GM23338 (cell line): ENCODE results near the gene WTIP. TPM values are rescaled to one million over a fixed set of nuclear protein-coding genes. Genes with fewer than 3 reads are reported as not detected.

Experiments
- ATAC-seq: fragments of 200-7000 bp; cut with Tn5 transposase; 3 replicates; pipeline ENCODE4 v1.9.1; 2020
- DNase-seq: peaks from one replicate; pipeline ENCODE4 v3.0.0-alpha.2; 2015; ENCODE audit warnings: low spot score
- H2AFZ ChIP-seq: fragments of 200-600 bp; sonication (generic); 2 replicates; pipeline ENCODE4 v1.8.0; 2016; ENCODE audit warnings: antibody characterized with exemption, mild to moderate bottlenecking, moderate library complexity
- H3F3A ChIP-seq: fragments of 200-600 bp; sonication (generic); replicated peaks from 2 replicates; pipeline ENCODE4 v1.8.0; 2017; ENCODE audit warnings: antibody characterized with exemption, mixed run types, low read depth
- H3K27ac ChIP-seq: fragments of 200-600 bp; sonication (generic); 2 replicates; pipeline ENCODE4 v1.6.1; 2016; ENCODE audit warnings: low read depth
- H3K27me3 ChIP-seq: fragments of 200-600 bp; sonication (generic); 2 replicates; pipeline ENCODE4 v1.8.0; 2016; ENCODE audit warnings: mild to moderate bottlenecking, mixed run types, moderate library complexity; ENCODE audit not compliant: insufficient read depth
- H3K36me3 ChIP-seq: fragments of 200-600 bp; sonication (generic); 2 replicates; pipeline ENCODE4 v1.8.0; 2016; ENCODE audit warnings: mild to moderate bottlenecking; ENCODE audit not compliant: insufficient read depth
- H3K4me1 ChIP-seq: fragments of 200-600 bp; sonication (generic); 2 replicates; pipeline ENCODE4 v1.8.0; 2016; ENCODE audit warnings: mild to moderate bottlenecking, moderate library complexity; ENCODE audit not compliant: insufficient read depth
- H3K4me2 ChIP-seq: fragments of 200-600 bp; sonication (generic); 2 replicates; pipeline ENCODE4 v1.7.1; 2017; ENCODE audit warnings: mixed run types
- H3K4me3 ChIP-seq: fragments of 200-600 bp; sonication (generic); 2 replicates; pipeline ENCODE4 v1.6.1; 2016; ENCODE audit warnings: mixed run types
- H3K79me2 ChIP-seq: fragments of 200-600 bp; sonication (generic); replicated peaks from 2 replicates; pipeline ENCODE4 v1.8.0; 2017; ENCODE audit warnings: mild to moderate bottlenecking; ENCODE audit not compliant: insufficient read depth
- H3K9me2 ChIP-seq: fragments of 200-600 bp; sonication (generic); 2 replicates; pipeline ENCODE4 v1.8.0; 2017; ENCODE audit not compliant: insufficient read depth
- H4K20me1 ChIP-seq: fragments of 200-600 bp; sonication (generic); replicated peaks from 2 replicates; pipeline ENCODE4 v1.8.0; 2017; ENCODE audit warnings: mild to moderate bottlenecking; ENCODE audit not compliant: insufficient read depth
- H3K27ac Mint-ChIP-seq: 2 replicates; pipeline ENCODE4 v1.8.0; 2020; ENCODE audit warnings: inconsistent platforms, mild to moderate bottlenecking, moderate library complexity, mixed read lengths
- H3K27me3 Mint-ChIP-seq: 3 replicates; pipeline ENCODE4 v1.8.0; 2022; ENCODE audit warnings: low read depth, mild to moderate bottlenecking, moderate library complexity, mixed read lengths, inconsistent platforms; ENCODE audit not compliant: insufficient read depth, poor library complexity
- H3K36me3 Mint-ChIP-seq: 3 replicates; pipeline ENCODE4 v1.8.0; 2021; ENCODE audit warnings: low read depth, mild to moderate bottlenecking, inconsistent platforms, moderate library complexity, mixed read lengths
- H3K4me1 Mint-ChIP-seq: 3 replicates; pipeline ENCODE4 v1.8.0; 2020; ENCODE audit warnings: mild to moderate bottlenecking, inconsistent platforms, mixed read lengths
- H3K4me3 Mint-ChIP-seq: 3 replicates; pipeline ENCODE4 v1.8.0; 2021; ENCODE audit warnings: moderate library complexity, mild to moderate bottlenecking, inconsistent platforms, mixed read lengths
- H3K9me3 Mint-ChIP-seq: 3 replicates; pipeline ENCODE4 v1.8.0; 2020; ENCODE audit warnings: moderate library complexity, mild to moderate bottlenecking, inconsistent platforms, mixed read lengths
- CREB1 ChIP-seq: fragments of 250-450 bp; sonication (Bioruptor Pico); IDR thresholded peaks from 2 replicates; pipeline ENCODE4 v1.5.0; 2020; ENCODE audit warnings: low read depth, mild to moderate bottlenecking, moderate library complexity
- EZH2 ChIP-seq: fragments of 200-600 bp; sonication (generic); IDR thresholded peaks from one replicate; pipeline ENCODE4 v1.8.0; 2017; ENCODE audit warnings: antibody characterized with exemption, mild to moderate bottlenecking, low read depth; ENCODE audit not compliant: unreplicated experiment
- EZH2phosphoT487 ChIP-seq: fragments of 200-600 bp; sonication (generic); IDR thresholded peaks from one replicate; pipeline ENCODE4 v1.8.1; 2018; ENCODE audit warnings: antibody characterized with exemption; ENCODE audit not compliant: unreplicated experiment
- JUNB ChIP-seq: IDR thresholded peaks from one replicate; pipeline ENCODE4 v1.6.1; 2016; ENCODE audit warnings: antibody characterized with exemption; ENCODE audit not compliant: unreplicated experiment
- NANOG ChIP-seq: IDR thresholded peaks from 2 replicates; pipeline ENCODE4 v1.6.1; 2016; ENCODE audit warnings: antibody characterized with exemption, borderline replicate concordance
- POLR2AphosphoS5 ChIP-seq: IDR thresholded peaks from 2 replicates; pipeline ENCODE4 v1.6.1; 2016; ENCODE audit warnings: antibody characterized with exemption, low read depth
- STAT1 ChIP-seq: IDR thresholded peaks from one replicate; pipeline ENCODE4 v1.6.1; 2016; ENCODE audit warnings: antibody characterized with exemption; ENCODE audit not compliant: unreplicated experiment
- ZNF114 ChIP-seq: fragments of 250-450 bp; sonication (Bioruptor Pico); IDR thresholded peaks from 2 replicates; pipeline ENCODE4 v1.5.0; 2020; ENCODE audit warnings: mild to moderate bottlenecking, moderate library complexity
- ZNF331 ChIP-seq: fragments of 250-450 bp; sonication (Bioruptor Pico); IDR thresholded peaks from 2 replicates; pipeline ENCODE4 v1.5.0; 2020; ENCODE audit warnings: low read depth, mild to moderate bottlenecking, moderate library complexity
- polyA plus RNA-seq: library from polyadenylated mRNA; unstranded; fragments of >200 nt; fragmentation: Nextera tagmentation; extraction: Ambion mirVana; gene quantifications from 2 replicates; pipeline ENCODE4 v1.2.1, GENCODE V29; 2016
- total RNA-seq: library from RNA; depleted of rRNA; stranded (reverse); fragments of >200 nt; shearing (Covaris generic); gene quantifications from 2 replicates; pipeline ENCODE4 v1.2.3, GENCODE V29; 2014
- TF ChIP-seq, protein P1 (sequence below): IDR thresholded peaks from one replicate; pipeline ENCODE4 v1.6.1; 2018; ENCODE audit warnings: antibody characterized with exemption; ENCODE audit not compliant: unreplicated experiment
- TF ChIP-seq, protein P2 (sequence below), 2 experiments: fragments of 200-600 bp in 1 of 2; sonication (generic) in 1 of 2; conservative IDR thresholded peaks; 2 replicates each; pipeline versions ENCODE4 v1.5.1 to v1.6.1; 2016 to 2017; ENCODE audit warnings: antibody characterized with exemption in 2 of 2, low read depth in 2 of 2, mild to moderate bottlenecking in 2 of 2, moderate library complexity in 1 of 2
- TF ChIP-seq, protein P3 (sequence below): IDR thresholded peaks from 2 replicates; pipeline ENCODE4 v1.6.1; 2016; ENCODE audit warnings: antibody characterized with exemption
- TF ChIP-seq, protein P4 (sequence below): fragments of 250-450 bp; sonication (Bioruptor Pico); IDR thresholded peaks from 2 replicates; pipeline ENCODE4 v1.5.0; 2020; ENCODE audit warnings: mild to moderate bottlenecking, moderate library complexity

The WTIP gene
- total and polyA plus RNA-seq, 2 experiments from 2014 or later: 0.47 to 8.9 TPM

DNA sequence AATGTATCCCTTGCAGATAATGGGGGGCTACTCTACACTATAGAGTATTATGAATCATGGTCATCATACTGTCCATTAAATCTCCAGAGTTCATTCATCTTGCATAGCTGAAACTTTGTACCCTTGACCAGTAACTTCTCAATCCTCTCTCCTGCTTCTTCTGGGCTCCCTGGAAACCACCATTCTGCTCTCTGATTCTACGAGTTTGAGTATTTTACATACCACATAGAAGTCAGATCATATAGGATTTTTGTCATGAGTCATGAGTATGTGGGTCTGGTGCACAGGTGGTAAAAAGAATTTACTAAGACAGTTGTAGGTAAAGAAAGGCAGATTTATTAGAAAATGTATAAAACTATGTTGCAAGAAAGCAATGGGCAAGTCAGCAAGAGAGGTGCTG, 41.9 kb downstream of the WTIP start:
- H3K27me3 ChIP-seq: no peaks in the 10 kb centered on the region; the same call in 1 of the 2 replicates
- H3K36me3 Mint-ChIP-seq: no peaks in the 10 kb centered on the region
- peaks cover 17% of the 10 kb centered on the region; the same call in 1 of the 2 replicates for H3K9me2 ChIP-seq
- H4K20me1 ChIP-seq: no peaks in the 10 kb centered on the region
- H3K36me3 ChIP-seq: no peaks in the 10 kb centered on the region
- no peaks in the 10 kb centered on the region for H3K4me1 Mint-ChIP-seq
- H3K27ac ChIP-seq: no peak overlapping the region
- no peak overlapping the region for H3K4me2 ChIP-seq
- DNase-seq (no peak), ATAC-seq (no peak)
- no peak overlapping the region for H3K4me3 ChIP-seq
- TF ChIP-seq ZNF331 (CRISPR knock-in tag) (no peak), CREB1 (no peak), POLR2AphosphoS5 (no peak), EZH2 (no peak), EZH2phosphoT487 (no peak), NANOG (no peak), ZNF114 (CRISPR knock-in tag) (no peak), STAT1 (no peak), JUNB (no peak)
- TF ChIP-seq, protein P1, sequence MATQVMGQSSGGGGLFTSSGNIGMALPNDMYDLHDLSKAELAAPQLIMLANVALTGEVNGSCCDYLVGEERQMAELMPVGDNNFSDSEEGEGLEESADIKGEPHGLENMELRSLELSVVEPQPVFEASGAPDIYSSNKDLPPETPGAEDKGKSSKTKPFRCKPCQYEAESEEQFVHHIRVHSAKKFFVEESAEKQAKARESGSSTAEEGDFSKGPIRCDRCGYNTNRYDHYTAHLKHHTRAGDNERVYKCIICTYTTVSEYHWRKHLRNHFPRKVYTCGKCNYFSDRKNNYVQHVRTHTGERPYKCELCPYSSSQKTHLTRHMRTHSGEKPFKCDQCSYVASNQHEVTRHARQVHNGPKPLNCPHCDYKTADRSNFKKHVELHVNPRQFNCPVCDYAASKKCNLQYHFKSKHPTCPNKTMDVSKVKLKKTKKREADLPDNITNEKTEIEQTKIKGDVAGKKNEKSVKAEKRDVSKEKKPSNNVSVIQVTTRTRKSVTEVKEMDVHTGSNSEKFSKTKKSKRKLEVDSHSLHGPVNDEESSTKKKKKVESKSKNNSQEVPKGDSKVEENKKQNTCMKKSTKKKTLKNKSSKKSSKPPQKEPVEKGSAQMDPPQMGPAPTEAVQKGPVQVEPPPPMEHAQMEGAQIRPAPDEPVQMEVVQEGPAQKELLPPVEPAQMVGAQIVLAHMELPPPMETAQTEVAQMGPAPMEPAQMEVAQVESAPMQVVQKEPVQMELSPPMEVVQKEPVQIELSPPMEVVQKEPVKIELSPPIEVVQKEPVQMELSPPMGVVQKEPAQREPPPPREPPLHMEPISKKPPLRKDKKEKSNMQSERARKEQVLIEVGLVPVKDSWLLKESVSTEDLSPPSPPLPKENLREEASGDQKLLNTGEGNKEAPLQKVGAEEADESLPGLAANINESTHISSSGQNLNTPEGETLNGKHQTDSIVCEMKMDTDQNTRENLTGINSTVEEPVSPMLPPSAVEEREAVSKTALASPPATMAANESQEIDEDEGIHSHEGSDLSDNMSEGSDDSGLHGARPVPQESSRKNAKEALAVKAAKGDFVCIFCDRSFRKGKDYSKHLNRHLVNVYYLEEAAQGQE: no peak
- TF ChIP-seq, protein P2, sequence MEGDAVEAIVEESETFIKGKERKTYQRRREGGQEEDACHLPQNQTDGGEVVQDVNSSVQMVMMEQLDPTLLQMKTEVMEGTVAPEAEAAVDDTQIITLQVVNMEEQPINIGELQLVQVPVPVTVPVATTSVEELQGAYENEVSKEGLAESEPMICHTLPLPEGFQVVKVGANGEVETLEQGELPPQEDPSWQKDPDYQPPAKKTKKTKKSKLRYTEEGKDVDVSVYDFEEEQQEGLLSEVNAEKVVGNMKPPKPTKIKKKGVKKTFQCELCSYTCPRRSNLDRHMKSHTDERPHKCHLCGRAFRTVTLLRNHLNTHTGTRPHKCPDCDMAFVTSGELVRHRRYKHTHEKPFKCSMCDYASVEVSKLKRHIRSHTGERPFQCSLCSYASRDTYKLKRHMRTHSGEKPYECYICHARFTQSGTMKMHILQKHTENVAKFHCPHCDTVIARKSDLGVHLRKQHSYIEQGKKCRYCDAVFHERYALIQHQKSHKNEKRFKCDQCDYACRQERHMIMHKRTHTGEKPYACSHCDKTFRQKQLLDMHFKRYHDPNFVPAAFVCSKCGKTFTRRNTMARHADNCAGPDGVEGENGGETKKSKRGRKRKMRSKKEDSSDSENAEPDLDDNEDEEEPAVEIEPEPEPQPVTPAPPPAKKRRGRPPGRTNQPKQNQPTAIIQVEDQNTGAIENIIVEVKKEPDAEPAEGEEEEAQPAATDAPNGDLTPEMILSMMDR (conservative IDR thresholded peaks at IDR 0.05; ENCODE audit: low read depth in 2 of 2): no peak
- TF ChIP-seq, protein P3, sequence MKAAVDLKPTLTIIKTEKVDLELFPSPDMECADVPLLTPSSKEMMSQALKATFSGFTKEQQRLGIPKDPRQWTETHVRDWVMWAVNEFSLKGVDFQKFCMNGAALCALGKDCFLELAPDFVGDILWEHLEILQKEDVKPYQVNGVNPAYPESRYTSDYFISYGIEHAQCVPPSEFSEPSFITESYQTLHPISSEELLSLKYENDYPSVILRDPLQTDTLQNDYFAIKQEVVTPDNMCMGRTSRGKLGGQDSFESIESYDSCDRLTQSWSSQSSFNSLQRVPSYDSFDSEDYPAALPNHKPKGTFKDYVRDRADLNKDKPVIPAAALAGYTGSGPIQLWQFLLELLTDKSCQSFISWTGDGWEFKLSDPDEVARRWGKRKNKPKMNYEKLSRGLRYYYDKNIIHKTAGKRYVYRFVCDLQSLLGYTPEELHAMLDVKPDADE: no peak
- TF ChIP-seq, protein P4, sequence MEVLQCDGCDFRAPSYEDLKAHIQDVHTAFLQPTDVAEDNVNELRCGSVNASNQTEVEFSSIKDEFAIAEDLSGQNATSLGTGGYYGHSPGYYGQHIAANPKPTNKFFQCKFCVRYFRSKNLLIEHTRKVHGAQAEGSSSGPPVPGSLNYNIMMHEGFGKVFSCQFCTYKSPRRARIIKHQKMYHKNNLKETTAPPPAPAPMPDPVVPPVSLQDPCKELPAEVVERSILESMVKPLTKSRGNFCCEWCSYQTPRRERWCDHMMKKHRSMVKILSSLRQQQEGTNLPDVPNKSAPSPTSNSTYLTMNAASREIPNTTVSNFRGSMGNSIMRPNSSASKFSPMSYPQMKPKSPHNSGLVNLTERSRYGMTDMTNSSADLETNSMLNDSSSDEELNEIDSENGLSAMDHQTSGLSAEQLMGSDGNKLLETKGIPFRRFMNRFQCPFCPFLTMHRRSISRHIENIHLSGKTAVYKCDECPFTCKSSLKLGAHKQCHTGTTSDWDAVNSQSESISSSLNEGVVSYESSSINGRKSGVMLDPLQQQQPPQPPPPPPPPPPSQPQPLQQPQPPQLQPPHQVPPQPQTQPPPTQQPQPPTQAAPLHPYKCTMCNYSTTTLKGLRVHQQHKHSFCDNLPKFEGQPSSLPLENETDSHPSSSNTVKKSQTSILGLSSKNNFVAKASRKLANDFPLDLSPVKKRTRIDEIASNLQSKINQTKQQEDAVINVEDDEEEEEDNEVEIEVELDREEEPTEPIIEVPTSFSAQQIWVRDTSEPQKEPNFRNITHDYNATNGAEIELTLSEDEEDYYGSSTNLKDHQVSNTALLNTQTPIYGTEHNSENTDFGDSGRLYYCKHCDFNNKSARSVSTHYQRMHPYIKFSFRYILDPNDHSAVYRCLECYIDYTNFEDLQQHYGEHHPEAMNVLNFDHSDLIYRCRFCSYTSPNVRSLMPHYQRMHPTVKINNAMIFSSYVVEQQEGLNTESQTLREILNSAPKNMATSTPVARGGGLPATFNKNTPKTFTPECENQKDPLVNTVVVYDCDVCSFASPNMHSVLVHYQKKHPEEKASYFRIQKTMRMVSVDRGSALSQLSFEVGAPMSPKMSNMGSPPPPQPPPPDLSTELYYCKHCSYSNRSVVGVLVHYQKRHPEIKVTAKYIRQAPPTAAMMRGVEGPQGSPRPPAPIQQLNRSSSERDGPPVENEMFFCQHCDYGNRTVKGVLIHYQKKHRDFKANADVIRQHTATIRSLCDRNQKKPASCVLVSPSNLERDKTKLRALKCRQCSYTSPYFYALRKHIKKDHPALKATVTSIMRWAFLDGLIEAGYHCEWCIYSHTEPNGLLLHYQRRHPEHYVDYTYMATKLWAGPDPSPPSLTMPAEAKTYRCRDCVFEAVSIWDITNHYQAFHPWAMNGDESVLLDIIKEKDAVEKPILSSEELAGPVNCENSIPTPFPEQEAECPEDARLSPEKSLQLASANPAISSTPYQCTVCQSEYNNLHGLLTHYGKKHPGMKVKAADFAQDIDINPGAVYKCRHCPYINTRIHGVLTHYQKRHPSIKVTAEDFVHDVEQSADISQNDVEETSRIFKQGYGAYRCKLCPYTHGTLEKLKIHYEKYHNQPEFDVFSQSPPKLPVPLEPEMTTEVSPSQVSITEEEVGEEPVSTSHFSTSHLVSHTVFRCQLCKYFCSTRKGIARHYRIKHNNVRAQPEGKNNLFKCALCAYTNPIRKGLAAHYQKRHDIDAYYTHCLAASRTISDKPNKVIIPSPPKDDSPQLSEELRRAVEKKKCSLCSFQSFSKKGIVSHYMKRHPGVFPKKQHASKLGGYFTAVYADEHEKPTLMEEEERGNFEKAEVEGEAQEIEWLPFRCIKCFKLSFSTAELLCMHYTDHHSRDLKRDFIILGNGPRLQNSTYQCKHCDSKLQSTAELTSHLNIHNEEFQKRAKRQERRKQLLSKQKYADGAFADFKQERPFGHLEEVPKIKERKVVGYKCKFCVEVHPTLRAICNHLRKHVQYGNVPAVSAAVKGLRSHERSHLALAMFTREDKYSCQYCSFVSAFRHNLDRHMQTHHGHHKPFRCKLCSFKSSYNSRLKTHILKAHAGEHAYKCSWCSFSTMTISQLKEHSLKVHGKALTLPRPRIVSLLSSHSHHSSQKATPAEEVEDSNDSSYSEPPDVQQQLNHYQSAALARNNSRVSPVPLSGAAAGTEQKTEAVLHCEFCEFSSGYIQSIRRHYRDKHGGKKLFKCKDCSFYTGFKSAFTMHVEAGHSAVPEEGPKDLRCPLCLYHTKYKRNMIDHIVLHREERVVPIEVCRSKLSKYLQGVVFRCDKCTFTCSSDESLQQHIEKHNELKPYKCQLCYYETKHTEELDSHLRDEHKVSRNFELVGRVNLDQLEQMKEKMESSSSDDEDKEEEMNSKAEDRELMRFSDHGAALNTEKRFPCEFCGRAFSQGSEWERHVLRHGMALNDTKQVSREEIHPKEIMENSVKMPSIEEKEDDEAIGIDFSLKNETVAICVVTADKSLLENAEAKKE (CRISPR knock-in tag): no peak
- no peaks in the 10 kb centered on the region for H3F3A ChIP-seq
- H2AFZ ChIP-seq: no peak overlapping the region
- no peak overlapping the region for H3K4me3 Mint-ChIP-seq
- H3K4me1 ChIP-seq: no peaks in the 10 kb centered on the region
- H3K79me2 ChIP-seq: no peaks in the 10 kb centered on the region
- H3K9me3 Mint-ChIP-seq: peaks cover 24% of the 10 kb centered on the region; the same call in 2 of the 3 replicates
- H3K27me3 Mint-ChIP-seq: no peaks in the 10 kb centered on the region
- no peak overlapping the region for H3K27ac Mint-ChIP-seq
